GOT3 (cell line): ENCODE measurements around the gene COPS9.

ENCODE experiments used
- DNase-seq: peaks from one replicate; lab custom pipeline; 2025; ENCODE audit warnings: mixed read lengths; lab: John Stamatoyannopoulos, UW

Gene COPS9

GRCh38 chr2:240147911-240148587 lies 11.9 kb upstream of the COPS9 start:
- DNase-seq = no peak

GRCh38 chr2:240147382-240147781 lies 11.3 kb upstream of the COPS9 start:
- no peak for DNase-seq

GRCh38 chr2:240146627-240147278 lies 10.6 kb upstream of the COPS9 start:
- no peak for DNase-seq

GRCh38 chr2:240146141-240146561 lies 10.0 kb upstream of the COPS9 start:
- DNase-seq = no peak

- no peak for DNase-seq
These were observed 9.4 kb upstream of the COPS9 start for GRCh38 chr2:240145461-240145860.

- DNase-seq = no peak
These were observed 8.7 kb upstream of the COPS9 start for GRCh38 chr2:240144649-240145261.

- peak; percentile 17 for DNase-seq
These were observed 7.9 kb upstream of the COPS9 start for GRCh38 chr2:240143801-240144648.

GRCh38 chr2:240143276-240143675 lies 7.2 kb upstream of the COPS9 start:
- no peak for DNase-seq

GRCh38 chr2:240142859-240143258 lies 6.8 kb upstream of the COPS9 start:
- DNase-seq = no peak

GRCh38 chr2:240142256-240142775 lies 6.2 kb upstream of the COPS9 start:
- no peak for DNase-seq

GRCh38 chr2:240141736-240142135 lies 5.6 kb upstream of the COPS9 start:
- no peak for DNase-seq

GRCh38 chr2:240140920-240141319 lies 4.8 kb upstream of the COPS9 start:
- DNase-seq = no peak

- DNase-seq = no peak
These were observed 4.4 kb upstream of the COPS9 start, which contains the start of gene OTOS for GRCh38 chr2:240140511-240140910. TSS of gene OTOS (minus strand) at chr2:240140658. CDS start at chr2:240140326, 332 bp downstream.

GRCh38 chr2:240139666-240140393 lies 3.7 kb upstream of the COPS9 start:
- no peak for DNase-seq

GRCh38 chr2:240139011-240139441 lies 2.9 kb upstream of the COPS9 start:
- DNase-seq = no peak

GRCh38 chr2:240138254-240138984 lies 2.3 kb upstream of the COPS9 start:
- no peak for DNase-seq

GRCh38 chr2:240137596-240138253 lies 1.6 kb upstream of the COPS9 start:
- no peak for DNase-seq

- DNase-seq = no peak
These were observed 677 bp upstream of the COPS9 start for GRCh38 chr2:240136671-240137292.

GRCh38 chr2:240135706-240136012 lies 446 bp downstream of the COPS9 start:
- DNase-seq = no peak
